AG04449 (cell line): ENCODE results near the gene TAF11L11.
"Not testable (repeated sequence)": the region's sequence is repeated elsewhere in the genome, so short reads cannot be mapped to it uniquely, and the experiment has no call there.

ENCODE experiments used
- CTCF ChIA-PET: fragments of 350-600 bp; formaldehyde crosslinking; extraction: SDS; loops from one replicate; lab custom pipeline; 2021; ENCODE audit warnings: antibody characterized with exemption; lab: Yijun Ruan, JAX
- POLR2A ChIA-PET: fragments of 400-600, 350-600 bp; formaldehyde crosslinking; extraction: SDS; loops from one replicate; lab custom pipeline; 2020; ENCODE audit warnings: antibody characterized with exemption, inconsistent platforms; lab: Yijun Ruan, JAX
- DNase-seq: peaks from one replicate; pipeline ENCODE4 v3.0.0-alpha.2; 2010; ENCODE audit warnings: low read depth, low spot score
- H3K4me3 ChIP-seq: 2 replicates; pipeline ENCODE4 v1.5.1; 2011; ENCODE audit warnings: low read depth, mild to moderate bottlenecking, control low read depth, low read length
- TF ChIP-seq, protein P1 (sequence below): IDR thresholded peaks from one replicate; pipeline ENCODE4 v1.5.1; 2011; ENCODE audit warnings: mild to moderate bottlenecking, moderate library complexity, low read length, control low read depth, inconsistent platforms; ENCODE audit not compliant: insufficient read depth; ENCODE audit errors: missing control alignments

TAF11L11 gene

DNA sequence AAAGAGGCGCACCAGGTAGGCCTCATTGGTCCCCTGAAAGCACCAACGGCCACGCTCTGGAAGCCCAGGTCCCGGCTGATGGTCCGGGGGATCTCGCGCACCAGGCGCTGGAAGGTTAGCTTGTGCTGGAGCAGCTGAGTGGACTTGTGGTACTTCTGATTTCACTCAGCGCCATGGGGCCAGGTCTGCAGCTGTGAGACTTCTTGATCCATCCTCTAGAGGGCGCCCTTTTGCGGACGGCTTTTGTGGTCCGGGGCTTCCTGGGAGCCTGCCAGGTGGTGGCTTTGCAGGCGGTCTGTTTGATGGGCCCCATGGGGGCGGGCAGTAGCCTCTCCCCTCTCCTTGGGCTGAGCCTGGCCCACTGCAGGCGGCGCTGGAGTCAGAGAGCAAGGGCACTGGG, 16.6 kb downstream of the TAF11L11 start:
- ChIA-PET POLR2A (no interaction called here), CTCF (no interaction called here)
- H3K4me3 ChIP-seq: no peak overlapping the region
- TF ChIP-seq, protein P1, sequence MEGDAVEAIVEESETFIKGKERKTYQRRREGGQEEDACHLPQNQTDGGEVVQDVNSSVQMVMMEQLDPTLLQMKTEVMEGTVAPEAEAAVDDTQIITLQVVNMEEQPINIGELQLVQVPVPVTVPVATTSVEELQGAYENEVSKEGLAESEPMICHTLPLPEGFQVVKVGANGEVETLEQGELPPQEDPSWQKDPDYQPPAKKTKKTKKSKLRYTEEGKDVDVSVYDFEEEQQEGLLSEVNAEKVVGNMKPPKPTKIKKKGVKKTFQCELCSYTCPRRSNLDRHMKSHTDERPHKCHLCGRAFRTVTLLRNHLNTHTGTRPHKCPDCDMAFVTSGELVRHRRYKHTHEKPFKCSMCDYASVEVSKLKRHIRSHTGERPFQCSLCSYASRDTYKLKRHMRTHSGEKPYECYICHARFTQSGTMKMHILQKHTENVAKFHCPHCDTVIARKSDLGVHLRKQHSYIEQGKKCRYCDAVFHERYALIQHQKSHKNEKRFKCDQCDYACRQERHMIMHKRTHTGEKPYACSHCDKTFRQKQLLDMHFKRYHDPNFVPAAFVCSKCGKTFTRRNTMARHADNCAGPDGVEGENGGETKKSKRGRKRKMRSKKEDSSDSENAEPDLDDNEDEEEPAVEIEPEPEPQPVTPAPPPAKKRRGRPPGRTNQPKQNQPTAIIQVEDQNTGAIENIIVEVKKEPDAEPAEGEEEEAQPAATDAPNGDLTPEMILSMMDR: no peak
- no peak for DNase-seq

DNA sequence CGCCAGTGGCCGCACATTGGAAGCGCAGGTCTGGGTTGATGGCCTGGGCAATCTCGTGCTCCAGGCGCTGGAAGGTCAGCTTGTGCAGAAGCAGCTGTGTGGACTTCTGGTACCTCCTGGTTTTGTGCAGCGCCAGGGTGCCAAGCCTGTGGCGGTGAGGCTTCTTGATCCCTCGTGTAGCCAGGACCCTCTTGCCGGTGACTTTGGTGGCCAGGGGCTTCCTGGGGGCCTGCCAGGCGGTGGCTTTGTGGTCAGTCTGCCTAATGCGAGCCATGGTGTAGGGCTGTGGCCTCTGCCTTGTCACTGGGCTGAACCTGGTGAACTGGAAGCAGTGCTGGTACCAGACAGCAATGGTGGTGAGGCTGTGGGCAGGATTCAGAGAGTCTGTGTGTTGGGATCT, 21.7 kb downstream of the TAF11L11 start:
- no peak overlapping the region for H3K4me3 ChIP-seq
- ChIA-PET CTCF (no interaction called here), POLR2A (no interaction called here)
- no peak for DNase-seq
- TF ChIP-seq, protein P1: no peak

DNA sequence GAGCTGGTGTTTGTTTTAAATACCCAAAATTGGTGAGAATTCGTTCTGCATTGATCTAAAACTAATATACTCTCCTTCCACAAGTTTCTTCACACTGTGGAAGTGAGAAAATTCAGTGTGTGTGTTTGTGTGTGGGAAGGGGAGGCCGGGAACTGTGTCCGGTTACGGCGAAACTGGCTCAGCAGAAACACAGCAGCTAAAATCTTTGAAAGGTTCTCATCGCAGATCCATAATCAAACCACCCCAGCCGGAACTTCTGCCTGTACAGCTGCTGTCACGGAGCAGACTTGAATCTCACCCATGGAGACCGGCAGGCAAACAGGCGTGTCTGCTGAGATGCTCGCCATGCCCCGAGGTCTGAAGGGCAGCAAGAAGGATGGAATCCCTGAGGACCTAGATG, 27.8 kb downstream of the TAF11L11 start, which contains the start of gene TAF11L13:
Gene TAF11L13 (plus strand): TSS at position 301 of the 400 bp plus-strand sequence.
- DNase-seq, POLR2A ChIA-PET, H3K4me3 ChIP-seq, CTCF ChIA-PET: not testable (repeated sequence)

DNA sequence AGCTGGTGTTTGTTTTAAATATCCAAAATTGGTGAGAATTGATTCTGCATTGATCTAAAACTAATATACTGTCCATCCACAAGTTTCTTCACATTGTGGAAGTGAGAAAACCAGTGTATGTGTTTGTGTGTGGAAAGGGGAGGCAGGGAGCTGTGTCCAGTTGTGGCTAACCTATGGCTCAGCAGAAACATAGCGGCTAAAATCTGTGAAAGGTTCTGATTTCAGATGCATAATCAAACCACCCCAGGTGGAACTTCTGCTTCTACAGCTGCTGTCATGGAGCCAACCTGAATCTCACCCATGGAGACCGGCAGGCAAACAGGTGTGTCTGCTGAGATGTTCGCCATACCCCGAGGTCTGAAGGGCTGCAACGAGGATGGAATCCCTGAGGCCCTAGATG, 30.2 kb downstream of the TAF11L11 start, which contains the start of gene TAF11L14:
Gene TAF11L14 (plus strand): TSS at position 301 of the 400 bp plus-strand sequence.
- DNase-seq: no peak
- TF ChIP-seq, protein P1: no peak
- POLR2A ChIA-PET: no interaction called here
- CTCF ChIA-PET: no interaction called here
- no peak within 1 kb of the TSS for H3K4me3 ChIP-seq

DNA sequence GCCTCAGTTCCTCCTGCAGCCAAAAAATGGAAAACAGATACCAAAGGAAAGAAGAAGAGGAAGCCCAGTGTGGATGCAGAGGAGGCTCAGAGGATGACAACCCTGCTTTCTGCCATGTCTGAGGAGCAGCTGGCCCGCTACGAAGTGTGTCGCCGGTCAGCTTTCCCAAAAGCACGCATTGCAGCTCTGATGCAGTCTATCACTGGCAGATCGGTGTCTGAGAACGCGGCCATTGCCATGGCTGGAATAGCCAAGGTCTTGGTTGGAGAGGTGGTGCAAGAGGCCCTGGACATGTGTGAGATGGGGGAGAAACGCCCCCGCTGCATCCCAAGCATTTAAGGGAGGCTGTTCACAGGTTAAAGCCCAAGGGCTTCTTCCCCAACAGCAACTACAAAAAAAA, 45.2 kb downstream of the TAF11L11 start:
- POLR2A ChIA-PET, CTCF ChIA-PET, H3K4me3 ChIP-seq, DNase-seq: not testable (repeated sequence)

DNA sequence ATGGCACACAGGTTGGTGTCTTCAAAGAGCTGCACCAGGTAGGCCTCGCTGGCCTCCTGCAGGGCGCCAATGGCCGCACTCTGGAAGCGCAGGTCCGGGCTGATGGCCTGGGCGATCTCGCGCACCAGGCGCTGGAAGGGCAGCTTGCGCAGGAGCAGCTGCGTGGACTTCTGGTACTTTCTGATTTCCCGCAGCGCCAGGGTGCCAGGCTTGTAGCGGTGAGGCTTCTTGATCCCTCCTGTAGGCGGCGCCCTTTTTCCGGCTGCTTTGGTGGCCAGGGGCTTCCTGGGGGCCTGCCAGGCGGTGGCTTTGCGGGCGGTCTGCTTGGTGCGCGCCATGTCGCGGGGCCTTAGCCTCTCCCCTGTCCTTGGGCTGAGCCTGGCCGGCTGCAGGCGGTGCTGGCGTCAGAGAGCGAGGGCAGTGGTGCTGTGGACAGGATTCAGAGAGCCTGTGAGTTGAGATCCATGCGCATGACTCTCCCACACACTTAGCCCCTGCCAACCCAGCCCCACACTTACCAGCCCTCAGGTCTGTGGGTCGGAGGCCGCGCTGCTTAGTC, 51.3 kb downstream of the TAF11L11 start:
- DNase-seq, H3K4me3 ChIP-seq, POLR2A ChIA-PET, CTCF ChIA-PET: not testable (repeated sequence)
